Measurements from ENCODE around the gene NWD2.

The NWD2 gene

GRCh38 chr4:37451656-37452055, 207.1 kb downstream of the NWD2 start:
- TF ChIP-seq ZSCAN4 (tag by site-specific recombination; IDR thresholded peaks at IDR 0.05) (no peak), PRDM2 (tag by site-specific recombination; IDR thresholded peaks at IDR 0.05; ENCODE audit: borderline replicate concordance) (no peak), ZNF76 (tag by site-specific recombination; IDR thresholded peaks at IDR 0.05; ENCODE audit: borderline replicate concordance, low read depth) (no peak), BCL6B (tag by site-specific recombination; IDR thresholded peaks at IDR 0.05) (no peak), ZNF585B (tag by site-specific recombination; IDR thresholded peaks at IDR 0.05) (no peak), ZNF639 (tag by site-specific recombination; IDR thresholded peaks at IDR 0.05) (no peak), KLF17 (tag by site-specific recombination; IDR thresholded peaks at IDR 0.05) (no peak), ZNF214 (tag by site-specific recombination; IDR thresholded peaks at IDR 0.05; ENCODE audit: borderline replicate concordance) (no peak), ZNF837 (tag by site-specific recombination; IDR thresholded peaks at IDR 0.05) (no peak), TSHZ1 (tag by site-specific recombination; IDR thresholded peaks at IDR 0.05; ENCODE audit: borderline replicate concordance) (no peak), PRDM4 (tag by site-specific recombination; IDR thresholded peaks at IDR 0.05) (no peak)

More at GRCh38 chr4:37451656-37452055, 207.1 kb downstream of the NWD2 start:
- Histone ChIP-seq H3K9me3 (ENCODE audit: control insufficient read depth, insufficient read depth, low read depth, low read length) (no peaks in the 10 kb centered on the region), H3K27ac (ENCODE audit: extremely low read depth, low read depth, low read length) (no peak overlapping the region), H3K4me1 (ENCODE audit: control insufficient read depth, insufficient read depth, low read length) (no peaks in the 10 kb centered on the region; the same call in 1 of the 2 replicates), H3K4me3 (ENCODE audit: low read depth, low read length) (no peak overlapping the region), H3K36me3 (ENCODE audit: control insufficient read depth in 2 of 2, insufficient read depth in 1 of 2, low read length in 2 of 2) (no peaks in the 10 kb centered on the region)
- POLR2A ChIA-PET = interaction anchor here (0.7 kb wide), 1 partner anchor 9 kb away, joined by 3 read pairs; no protein-coding TSS in a partner anchor
- CTCF ChIA-PET = interaction anchor here (2.0 to 4.3 kb wide), 2 partner anchors 10 to 115 kb away, joined by 5 to 25 read pairs; no protein-coding TSS in a partner anchor
